HepG2 (cell line): ENCODE measurements around the gene OR5V1. TPM values are rescaled to one million over a fixed set of nuclear protein-coding genes. Genes with fewer than 3 reads are reported as not detected.

Experiments used
- ATAC-seq: fragments of 200-7000 bp; cut with Tn5 transposase; 3 replicates; pipeline ENCODE4 v1.9.1; 2020; ENCODE audit warnings: mild to moderate bottlenecking, moderate library complexity
- BruUV-seq: library from RNA; stranded (reverse); fragments of 400-500 nt; replicated peaks from 2 replicates; lab custom pipeline; 2021; lab: Mats Ljungman, UMichigan
- CTCF ChIA-PET: fragments of 300-600 bp; formaldehyde crosslinking; extraction: SDS; loops from one replicate; lab custom pipeline; 2021; ENCODE audit warnings: low total read pairs, inconsistent platforms, low intra/inter-chr PET ratio; lab: Yijun Ruan, JAX
- POLR2A ChIA-PET: fragments of 350-600 bp; sonication (Branson Sonifier 250); formaldehyde crosslinking; loops from one replicate; lab custom pipeline; 2020; ENCODE audit warnings: antibody characterized with exemption, inconsistent platforms; lab: Yijun Ruan, JAX
- DNase-seq: peaks from one replicate; pipeline ENCODE4 v3.0.0-alpha.2; 2015; ENCODE audit warnings: low spot score
- FAIRE-seq: peaks from 3 replicates; lab custom pipeline; 2011; peaks lifted over from hg19 to GRCh38; lab: Jason Lieb, UNC
- H2AFZ ChIP-seq: one replicate; pipeline ENCODE4 v1.6.1; 2011; ENCODE audit warnings: low read length, inconsistent platforms
- H3K27ac ChIP-seq: fragments of 300-600 bp; 3 replicates; pipeline ENCODE4 v1.8.0; 2011; ENCODE audit warnings: mixed run types, mild to moderate bottlenecking, mixed read lengths, low read length, inconsistent platforms; ENCODE audit not compliant: insufficient read depth; ENCODE audit errors: extremely low read length
- H3K27me3 ChIP-seq, 2 experiments: fragments of 200-600 bp in 1 of 2; 2 replicates in 1 of 2; 3 replicates in 1 of 2; pipeline versions ENCODE4 v1.6.0 to v1.8.0; 2011; ENCODE audit warnings: low read length in 2 of 2, mild to moderate bottlenecking in 2 of 2, moderate library complexity in 2 of 2, inconsistent platforms in 1 of 2; ENCODE audit not compliant: insufficient read depth in 2 of 2, control insufficient read depth in 1 of 2
- H3K36me3 ChIP-seq, 2 experiments: fragments of 200-600 bp in 1 of 2; replicated peaks in 1 of 2; 2 replicates in 1 of 2; 3 replicates in 1 of 2; pipeline versions ENCODE4 v1.5.1 to v1.8.0; 2011; ENCODE audit warnings: low read length in 2 of 2, inconsistent platforms in 1 of 2; ENCODE audit not compliant: insufficient read depth in 2 of 2, control insufficient read depth in 1 of 2
- H3K4me1 ChIP-seq: 2 replicates; pipeline ENCODE4 v1.5.1; 2012; ENCODE audit warnings: low read length, inconsistent platforms; ENCODE audit not compliant: insufficient read depth
- H3K4me2 ChIP-seq: 2 replicates; pipeline ENCODE4 v1.6.0; 2011; ENCODE audit warnings: low read depth, low read length, inconsistent platforms
- H3K4me3 ChIP-seq, 3 experiments: fragments of 200-600 bp in 1 of 3; sonication (generic), shearing (Covaris generic) in 1 of 3; replicated peaks in 1 of 3; 2 replicates each; pipeline ENCODE4 v1.5.1; 2011 to 2016; ENCODE audit warnings: low read length in 3 of 3, inconsistent platforms in 2 of 3, low read depth in 2 of 3, mild to moderate bottlenecking in 2 of 3, control low read depth in 1 of 3, mixed read lengths in 1 of 3; ENCODE audit not compliant: insufficient read depth in 1 of 3
- H3K79me2 ChIP-seq: one replicate; pipeline ENCODE4 v1.6.1; 2011; ENCODE audit warnings: low read length, inconsistent platforms; ENCODE audit not compliant: insufficient read depth
- H3K9ac ChIP-seq: 2 replicates; pipeline ENCODE4 v1.6.0; 2011; ENCODE audit warnings: mild to moderate bottlenecking, low read depth, low read length, inconsistent platforms; ENCODE audit not compliant: insufficient read depth
- H3K9me3 ChIP-seq: 2 replicates; pipeline ENCODE4 v1.5.1; 2012; ENCODE audit warnings: mild to moderate bottlenecking, low read length
- H4K20me1 ChIP-seq: 2 replicates; pipeline ENCODE4 v1.6.0; 2011; ENCODE audit warnings: inconsistent platforms, mild to moderate bottlenecking, low read length, moderate library complexity; ENCODE audit not compliant: insufficient read depth
- GABPB1 ChIP-seq: IDR thresholded peaks from 2 replicates; pipeline ENCODE4 v1.6.1; 2016; ENCODE audit warnings: mild to moderate bottlenecking, missing genetic modification reagents, moderate library complexity, missing compliant biosample characterization
- MYNN ChIP-seq: sonication (generic); formaldehyde crosslinking; IDR thresholded peaks from 2 replicates; pipeline ENCODE4 v1.4.0; 2020; ENCODE audit warnings: mild to moderate bottlenecking, low read depth, missing genetic modification reagents
- RBAK ChIP-seq: sonication (generic); formaldehyde crosslinking; IDR thresholded peaks from 2 replicates; pipeline ENCODE4 v1.5.1; 2020; ENCODE audit warnings: mild to moderate bottlenecking, missing genetic modification reagents
- ZNF230 ChIP-seq: sonication (generic); formaldehyde crosslinking; IDR thresholded peaks from 2 replicates; pipeline ENCODE4 v1.4.0; 2020; ENCODE audit warnings: mild to moderate bottlenecking, missing genetic modification reagents
- WGBS: methylation state at CpG from one replicate; pipeline ENCODE4 v1.1.6; 2017; ENCODE audit warnings: low lambda C conversion rate; 5-methylcytosine and 5-hydroxymethylcytosine counted together
- in situ Hi-C: cut with HindIII; loops from 2 replicates; pipeline ENCODE4 v1.10.0; 2017; ENCODE audit warnings: low pct_unique_long_range_greater_than_20kb; ENCODE audit not compliant: extremely low pct_ligation_motif_present
- intact Hi-C: fragments of 100-400 bp; cut with micrococcal nuclease; formaldehyde crosslinking; loops from one replicate; pipeline ENCODE4 v1.10.0; 2022; ENCODE audit not compliant: unreplicated experiment
- polyA plus RNA-seq, 8 experiments: library from polyadenylated mRNA; depleted of rRNA in 3 of 8; stranded (reverse) in 7 of 8; unstranded in 1 of 8; fragments of >200 nt; fragmentation: Illumina TruSeq in 4 of 8; extraction: Trizol in 4 of 8; gene quantifications; 2 replicates each; pipeline versions ENCODE4 v1.2.1 to v1.2.3, GENCODE V29; 2011 to 2016; ENCODE audit warnings: low read depth in 4 of 8, missing spikeins in 1 of 8, mixed read lengths in 1 of 8; ENCODE audit not compliant: insufficient read depth in 1 of 8
- total RNA-seq, 5 experiments: library from RNA; depleted of rRNA; stranded (reverse); fragments of >200 nt; fragmentation: Illumina TruSeq; extraction: Trizol; gene quantifications; 2 replicates each; pipeline ENCODE4 v1.2.3, GENCODE V29; 2016; ENCODE audit warnings: low read depth in 1 of 5
- TF ChIP-seq, protein P1 (sequence below): sonication (generic); formaldehyde crosslinking; IDR thresholded peaks from 2 replicates; pipeline ENCODE4; 2020; ENCODE audit warnings: missing genetic modification reagents, mild to moderate bottlenecking, borderline replicate concordance
- TF ChIP-seq, protein P2 (sequence below): sonication (generic); formaldehyde crosslinking; IDR thresholded peaks from 2 replicates; pipeline ENCODE4 v1.5.1; 2020; ENCODE audit warnings: mild to moderate bottlenecking, missing genetic modification reagents, borderline replicate concordance
- TF ChIP-seq, protein P3 (sequence below): sonication (generic); formaldehyde crosslinking; IDR thresholded peaks from 2 replicates; pipeline ENCODE4 v1.4.0; 2020; ENCODE audit warnings: missing genetic modification reagents

The OR5V1 gene
- total and polyA plus RNA-seq, 2 of the 13 experiments (the other 11 are each of a cell fraction or from before 2014, with no cell fraction given) = not detected

DNA sequence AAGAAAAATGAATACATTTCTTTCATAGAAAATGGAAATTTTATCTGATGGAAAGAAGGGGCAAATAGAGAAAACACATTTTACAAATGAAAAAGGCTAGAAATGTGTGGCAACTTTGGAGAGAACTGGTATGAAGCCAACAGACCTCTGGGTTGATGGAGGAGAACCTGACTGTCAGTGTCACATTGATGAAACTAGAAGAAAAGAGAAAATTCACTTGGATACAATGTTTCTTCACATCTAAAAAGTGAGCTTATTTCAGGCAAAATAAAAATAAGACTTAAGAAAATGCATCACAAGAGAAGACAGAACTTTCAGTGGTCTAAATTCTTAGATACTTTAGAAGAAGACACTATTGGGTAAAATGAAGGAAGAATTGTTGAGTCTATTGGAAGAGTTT lies 26.7 kb upstream of the OR5V1 start, which contains the start of gene OR12D2:
OR12D2 (plus strand) TSS at position 301 of the 400 bp plus-strand sequence. CDS start 1,069 bp downstream, outside the sequence.
- H3K36me3 ChIP-seq = no peaks in the 10 kb centered on the region
- no peak within 1 kb of the TSS for H3K4me2 ChIP-seq
- no peak within 1 kb of the TSS for H3K4me3 ChIP-seq
- no peaks in the 10 kb centered on the region for H3K9me3 ChIP-seq
- ATAC-seq (no peak), DNase-seq (no peak), FAIRE-seq (no peak)
- H3K27me3 ChIP-seq = no peaks in the 10 kb centered on the region
- in situ Hi-C loops = no loop called here
- no peaks in the 10 kb centered on the region for H3K4me1 ChIP-seq
- no peak within 1 kb of the TSS for H3K27ac ChIP-seq
- H3K79me2 ChIP-seq = no peaks in the 10 kb centered on the region
- POLR2A ChIA-PET = no interaction called here
- H3K9ac ChIP-seq = no peak within 1 kb of the TSS
- CTCF ChIA-PET = no interaction called here
- no peaks in the 10 kb centered on the region for H4K20me1 ChIP-seq
- TF ChIP-seq, protein P1, sequence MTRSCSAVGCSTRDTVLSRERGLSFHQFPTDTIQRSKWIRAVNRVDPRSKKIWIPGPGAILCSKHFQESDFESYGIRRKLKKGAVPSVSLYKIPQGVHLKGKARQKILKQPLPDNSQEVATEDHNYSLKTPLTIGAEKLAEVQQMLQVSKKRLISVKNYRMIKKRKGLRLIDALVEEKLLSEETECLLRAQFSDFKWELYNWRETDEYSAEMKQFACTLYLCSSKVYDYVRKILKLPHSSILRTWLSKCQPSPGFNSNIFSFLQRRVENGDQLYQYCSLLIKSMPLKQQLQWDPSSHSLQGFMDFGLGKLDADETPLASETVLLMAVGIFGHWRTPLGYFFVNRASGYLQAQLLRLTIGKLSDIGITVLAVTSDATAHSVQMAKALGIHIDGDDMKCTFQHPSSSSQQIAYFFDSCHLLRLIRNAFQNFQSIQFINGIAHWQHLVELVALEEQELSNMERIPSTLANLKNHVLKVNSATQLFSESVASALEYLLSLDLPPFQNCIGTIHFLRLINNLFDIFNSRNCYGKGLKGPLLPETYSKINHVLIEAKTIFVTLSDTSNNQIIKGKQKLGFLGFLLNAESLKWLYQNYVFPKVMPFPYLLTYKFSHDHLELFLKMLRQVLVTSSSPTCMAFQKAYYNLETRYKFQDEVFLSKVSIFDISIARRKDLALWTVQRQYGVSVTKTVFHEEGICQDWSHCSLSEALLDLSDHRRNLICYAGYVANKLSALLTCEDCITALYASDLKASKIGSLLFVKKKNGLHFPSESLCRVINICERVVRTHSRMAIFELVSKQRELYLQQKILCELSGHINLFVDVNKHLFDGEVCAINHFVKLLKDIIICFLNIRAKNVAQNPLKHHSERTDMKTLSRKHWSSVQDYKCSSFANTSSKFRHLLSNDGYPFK (CRISPR knock-in tag) = no peak
- TF ChIP-seq RBAK (CRISPR knock-in tag) (no peak), MYNN (no peak), ZNF230 (CRISPR knock-in tag) (no peak)
- no peak within 1 kb of the TSS for H2AFZ ChIP-seq
- intact Hi-C loops = no loop called here
- BruUV-seq = no TSS peak

DNA sequence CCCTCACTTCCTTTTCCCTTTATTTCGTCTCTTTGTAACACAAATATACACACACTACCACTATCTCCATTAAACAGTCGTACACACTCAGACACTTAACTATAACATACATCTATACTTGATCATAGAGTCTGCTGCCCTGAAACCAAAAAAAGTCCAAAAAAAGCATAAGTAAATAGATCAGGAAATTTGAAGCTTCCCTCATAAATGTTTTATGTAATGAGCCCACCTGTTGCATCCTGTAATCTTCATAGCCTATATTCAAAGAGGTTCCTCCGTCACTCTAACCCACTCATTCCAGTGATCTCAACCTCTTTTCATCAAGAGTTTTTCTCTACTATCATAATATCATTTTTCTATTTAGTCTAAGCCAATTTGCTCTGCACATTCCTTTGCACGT lies 19.9 kb upstream of the OR5V1 start:
- DNase-seq = no peak
- POLR2A ChIA-PET = no interaction called here
- H3K27ac ChIP-seq = no peak overlapping the region
- H3K79me2 ChIP-seq = no peaks in the 10 kb centered on the region
- no TSS peak for BruUV-seq
- FAIRE-seq = no peak
- no peaks in the 10 kb centered on the region for H3K4me1 ChIP-seq
- H3K36me3 ChIP-seq = no peaks in the 10 kb centered on the region
- no peak overlapping the region for H2AFZ ChIP-seq
- no peak overlapping the region for H3K4me2 ChIP-seq
- in situ Hi-C loops = no loop called here
- H3K27me3 ChIP-seq = no peaks in the 10 kb centered on the region
- WGBS = under 1% methylated on average over 4 of the region's 4 CpGs
- H4K20me1 ChIP-seq = no peaks in the 10 kb centered on the region
- no peaks in the 10 kb centered on the region for H3K9me3 ChIP-seq
- no peak overlapping the region for H3K4me3 ChIP-seq
- intact Hi-C loops = no loop called here
- no peak overlapping the region for H3K9ac ChIP-seq
- ATAC-seq = no peak
- CTCF ChIA-PET = no interaction called here
- TF ChIP-seq, protein P2, sequence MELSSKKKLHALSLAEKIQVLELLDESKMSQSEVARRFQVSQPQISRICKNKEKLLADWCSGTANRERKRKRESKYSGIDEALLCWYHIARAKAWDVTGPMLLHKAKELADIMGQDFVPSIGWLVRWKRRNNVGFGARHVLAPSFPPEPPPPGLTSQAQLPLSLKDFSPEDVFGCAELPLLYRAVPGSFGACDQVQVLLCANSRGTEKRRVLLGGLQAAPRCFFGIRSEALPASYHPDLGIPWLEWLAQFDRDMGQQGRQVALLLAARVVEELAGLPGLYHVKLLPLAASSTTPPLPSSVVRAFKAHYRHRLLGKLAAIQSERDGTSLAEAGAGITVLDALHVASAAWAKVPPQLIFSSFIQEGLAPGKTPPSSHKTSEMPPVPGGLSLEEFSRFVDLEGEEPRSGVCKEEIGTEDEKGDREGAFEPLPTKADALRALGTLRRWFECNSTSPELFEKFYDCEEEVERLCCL = no peak
- TF ChIP-seq, protein P3, sequence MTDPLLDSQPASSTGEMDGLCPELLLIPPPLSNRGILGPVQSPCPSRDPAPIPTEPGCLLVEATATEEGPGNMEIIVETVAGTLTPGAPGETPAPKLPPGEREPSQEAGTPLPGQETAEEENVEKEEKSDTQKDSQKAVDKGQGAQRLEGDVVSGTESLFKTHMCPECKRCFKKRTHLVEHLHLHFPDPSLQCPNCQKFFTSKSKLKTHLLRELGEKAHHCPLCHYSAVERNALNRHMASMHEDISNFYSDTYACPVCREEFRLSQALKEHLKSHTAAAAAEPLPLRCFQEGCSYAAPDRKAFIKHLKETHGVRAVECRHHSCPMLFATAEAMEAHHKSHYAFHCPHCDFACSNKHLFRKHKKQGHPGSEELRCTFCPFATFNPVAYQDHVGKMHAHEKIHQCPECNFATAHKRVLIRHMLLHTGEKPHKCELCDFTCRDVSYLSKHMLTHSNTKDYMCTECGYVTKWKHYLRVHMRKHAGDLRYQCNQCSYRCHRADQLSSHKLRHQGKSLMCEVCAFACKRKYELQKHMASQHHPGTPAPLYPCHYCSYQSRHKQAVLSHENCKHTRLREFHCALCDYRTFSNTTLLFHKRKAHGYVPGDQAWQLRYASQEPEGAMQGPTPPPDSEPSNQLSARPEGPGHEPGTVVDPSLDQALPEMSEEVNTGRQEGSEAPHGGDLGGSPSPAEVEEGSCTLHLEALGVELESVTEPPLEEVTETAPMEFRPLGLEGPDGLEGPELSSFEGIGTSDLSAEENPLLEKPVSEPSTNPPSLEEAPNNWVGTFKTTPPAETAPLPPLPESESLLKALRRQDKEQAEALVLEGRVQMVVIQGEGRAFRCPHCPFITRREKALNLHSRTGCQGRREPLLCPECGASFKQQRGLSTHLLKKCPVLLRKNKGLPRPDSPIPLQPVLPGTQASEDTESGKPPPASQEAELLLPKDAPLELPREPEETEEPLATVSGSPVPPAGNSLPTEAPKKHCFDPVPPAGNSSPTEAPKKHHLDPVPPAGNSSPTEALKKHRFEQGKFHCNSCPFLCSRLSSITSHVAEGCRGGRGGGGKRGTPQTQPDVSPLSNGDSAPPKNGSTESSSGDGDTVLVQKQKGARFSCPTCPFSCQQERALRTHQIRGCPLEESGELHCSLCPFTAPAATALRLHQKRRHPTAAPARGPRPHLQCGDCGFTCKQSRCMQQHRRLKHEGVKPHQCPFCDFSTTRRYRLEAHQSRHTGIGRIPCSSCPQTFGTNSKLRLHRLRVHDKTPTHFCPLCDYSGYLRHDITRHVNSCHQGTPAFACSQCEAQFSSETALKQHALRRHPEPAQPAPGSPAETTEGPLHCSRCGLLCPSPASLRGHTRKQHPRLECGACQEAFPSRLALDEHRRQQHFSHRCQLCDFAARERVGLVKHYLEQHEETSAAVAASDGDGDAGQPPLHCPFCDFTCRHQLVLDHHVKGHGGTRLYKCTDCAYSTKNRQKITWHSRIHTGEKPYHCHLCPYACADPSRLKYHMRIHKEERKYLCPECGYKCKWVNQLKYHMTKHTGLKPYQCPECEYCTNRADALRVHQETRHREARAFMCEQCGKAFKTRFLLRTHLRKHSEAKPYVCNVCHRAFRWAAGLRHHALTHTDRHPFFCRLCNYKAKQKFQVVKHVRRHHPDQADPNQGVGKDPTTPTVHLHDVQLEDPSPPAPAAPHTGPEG (CRISPR knock-in tag) = no peak
- no peak for TF ChIP-seq GABPB1 (CRISPR knock-in tag)
